WERI-Rb-1 (cell line): Measurements from ENCODE around the gene PLEKHG7.
"Not testable (repeated sequence)": the region's sequence is repeated elsewhere in the genome, so short reads cannot be mapped to it uniquely, and the experiment has no call there.

Experiments
- DNase-seq: peaks from one replicate; pipeline ENCODE4 v3.0.0-alpha.2; 2020
- H3K27ac ChIP-seq: fragments of 250-450 bp; sonication (Bioruptor Pico); 2 replicates; pipeline ENCODE4 v1.5.1; 2020; ENCODE audit warnings: mild to moderate bottlenecking, moderate library complexity
- H3K27me3 ChIP-seq: fragments of 250-450 bp; sonication (Bioruptor Pico); 2 replicates; pipeline ENCODE4 v1.5.1; 2021; ENCODE audit warnings: mild to moderate bottlenecking, low read depth, moderate library complexity; ENCODE audit not compliant: insufficient read depth, severe bottlenecking
- H3K36me3 ChIP-seq: fragments of 250-450 bp; sonication (Bioruptor Pico); 2 replicates; pipeline ENCODE4 v1.5.1; 2020; ENCODE audit warnings: mild to moderate bottlenecking, moderate library complexity
- H3K4me3 ChIP-seq: 2 replicates; pipeline ENCODE4 v1.5.1; 2011; ENCODE audit warnings: low read depth, mild to moderate bottlenecking, control low read depth, low read length
- H3K9me3 ChIP-seq: fragments of 250-450 bp; sonication (Bioruptor Pico); 2 replicates; pipeline ENCODE4 v1.5.1; 2021; ENCODE audit warnings: mild to moderate bottlenecking, moderate library complexity; ENCODE audit not compliant: severe bottlenecking
- TF ChIP-seq, protein P1 (sequence below): IDR thresholded peaks from 2 replicates; pipeline ENCODE4 v1.5.1; 2011; ENCODE audit warnings: low read depth, mild to moderate bottlenecking, control low read depth, inconsistent platforms, low read length

The PLEKHG7 gene

DNA sequence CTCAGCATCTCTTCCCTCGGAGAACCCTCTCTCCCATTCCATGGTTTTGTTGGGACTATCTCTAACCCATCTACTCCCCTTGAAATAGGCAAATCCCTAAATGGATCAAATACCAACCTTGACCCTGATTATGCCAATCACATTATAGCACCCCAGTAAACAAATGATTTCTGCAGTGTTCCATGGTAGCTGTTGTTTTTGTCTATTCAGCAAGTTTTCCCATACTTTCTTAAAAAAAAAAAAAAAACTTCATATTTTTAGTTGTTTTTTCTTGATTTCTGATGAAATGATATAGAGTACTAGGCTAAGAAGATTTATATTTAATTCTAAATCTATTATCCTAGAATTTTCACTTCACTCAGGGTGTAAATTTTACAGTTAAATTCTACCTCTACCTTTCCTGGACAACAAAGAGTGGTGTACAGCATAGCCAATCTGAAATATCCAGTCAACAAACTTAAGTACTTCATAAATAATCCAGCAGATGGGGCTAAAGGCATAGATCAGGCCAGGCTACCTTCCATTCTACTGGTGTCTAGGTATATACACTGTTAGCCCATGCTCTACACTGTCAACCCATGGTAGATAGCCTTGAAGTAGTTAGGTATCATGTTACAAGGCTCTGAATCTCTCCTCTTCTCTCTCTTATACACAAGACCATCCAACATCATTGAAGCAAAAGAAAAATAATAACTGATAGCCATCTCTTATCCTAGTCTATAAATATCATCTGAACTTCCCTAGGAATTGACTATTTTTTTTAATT lies 82.2 kb downstream of the PLEKHG7 start:
- Histone ChIP-seq H3K27me3 (no peaks in the 10 kb centered on the region), H3K36me3 (peaks cover 3% of the 10 kb centered on the region; the same call in 1 of the 2 replicates), H3K27ac (peak overlapping the region; percentile 23; the same call in 1 of the 2 replicates), H3K9me3 (no peaks in the 10 kb centered on the region), H3K4me3 (no peak overlapping the region)
- TF ChIP-seq, protein P1, sequence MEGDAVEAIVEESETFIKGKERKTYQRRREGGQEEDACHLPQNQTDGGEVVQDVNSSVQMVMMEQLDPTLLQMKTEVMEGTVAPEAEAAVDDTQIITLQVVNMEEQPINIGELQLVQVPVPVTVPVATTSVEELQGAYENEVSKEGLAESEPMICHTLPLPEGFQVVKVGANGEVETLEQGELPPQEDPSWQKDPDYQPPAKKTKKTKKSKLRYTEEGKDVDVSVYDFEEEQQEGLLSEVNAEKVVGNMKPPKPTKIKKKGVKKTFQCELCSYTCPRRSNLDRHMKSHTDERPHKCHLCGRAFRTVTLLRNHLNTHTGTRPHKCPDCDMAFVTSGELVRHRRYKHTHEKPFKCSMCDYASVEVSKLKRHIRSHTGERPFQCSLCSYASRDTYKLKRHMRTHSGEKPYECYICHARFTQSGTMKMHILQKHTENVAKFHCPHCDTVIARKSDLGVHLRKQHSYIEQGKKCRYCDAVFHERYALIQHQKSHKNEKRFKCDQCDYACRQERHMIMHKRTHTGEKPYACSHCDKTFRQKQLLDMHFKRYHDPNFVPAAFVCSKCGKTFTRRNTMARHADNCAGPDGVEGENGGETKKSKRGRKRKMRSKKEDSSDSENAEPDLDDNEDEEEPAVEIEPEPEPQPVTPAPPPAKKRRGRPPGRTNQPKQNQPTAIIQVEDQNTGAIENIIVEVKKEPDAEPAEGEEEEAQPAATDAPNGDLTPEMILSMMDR = peak; percentile 43
- DNase-seq = peak; percentile 26

DNA sequence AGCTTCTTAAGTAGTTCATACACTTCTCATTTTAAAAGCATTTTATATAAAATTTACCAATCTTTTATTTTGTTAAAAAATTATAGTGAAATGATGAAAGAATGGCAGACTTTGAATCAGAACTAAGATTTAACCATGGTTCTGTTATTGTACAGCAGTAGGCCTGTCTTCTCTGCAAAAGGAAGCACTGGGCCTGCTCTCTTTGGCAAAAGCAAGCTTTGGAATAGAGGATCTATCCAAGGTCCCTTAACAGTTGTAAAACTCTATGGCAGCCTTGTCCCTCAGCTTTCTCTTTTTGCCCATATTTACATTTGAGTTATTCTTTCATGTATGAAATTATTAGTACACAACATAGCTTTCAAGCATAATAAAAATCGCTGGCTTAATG lies 82.8 kb downstream of the PLEKHG7 start:
- H3K9me3 ChIP-seq = no peaks in the 10 kb centered on the region
- H3K4me3 ChIP-seq = no peak overlapping the region
- TF ChIP-seq, protein P1 = no peak
- no peak overlapping the region for H3K27ac ChIP-seq
- DNase-seq = no peak
- no peaks in the 10 kb centered on the region for H3K27me3 ChIP-seq
- H3K36me3 ChIP-seq = peaks cover 3% of the 10 kb centered on the region; the same call in 1 of the 2 replicates

DNA sequence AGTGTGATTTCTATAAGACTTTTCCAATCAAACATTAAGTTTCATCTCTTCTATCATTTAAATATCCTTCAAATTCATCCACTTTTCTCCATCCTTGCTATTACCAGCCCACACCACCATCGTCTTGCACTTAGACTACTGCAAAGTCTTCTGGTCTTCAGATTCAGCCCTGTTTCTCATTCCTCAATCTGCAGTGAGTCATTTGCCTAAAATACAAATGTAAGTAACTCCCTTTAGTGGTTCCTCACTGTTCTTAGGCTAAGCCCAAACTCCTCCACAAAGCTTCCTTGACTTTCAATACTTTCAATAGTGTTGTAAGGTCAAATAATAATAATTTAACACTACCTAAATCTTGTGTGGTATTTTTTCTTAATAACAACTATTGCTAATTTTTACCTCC lies 83.3 kb downstream of the PLEKHG7 start:
- no peak for DNase-seq
- H3K9me3 ChIP-seq = no peaks in the 10 kb centered on the region
- H3K36me3 ChIP-seq = peaks cover 3% of the 10 kb centered on the region; the same call in 1 of the 2 replicates
- no peaks in the 10 kb centered on the region for H3K27me3 ChIP-seq
- TF ChIP-seq, protein P1 = no peak
- H3K4me3 ChIP-seq = no peak overlapping the region
- no peak overlapping the region for H3K27ac ChIP-seq

DNA sequence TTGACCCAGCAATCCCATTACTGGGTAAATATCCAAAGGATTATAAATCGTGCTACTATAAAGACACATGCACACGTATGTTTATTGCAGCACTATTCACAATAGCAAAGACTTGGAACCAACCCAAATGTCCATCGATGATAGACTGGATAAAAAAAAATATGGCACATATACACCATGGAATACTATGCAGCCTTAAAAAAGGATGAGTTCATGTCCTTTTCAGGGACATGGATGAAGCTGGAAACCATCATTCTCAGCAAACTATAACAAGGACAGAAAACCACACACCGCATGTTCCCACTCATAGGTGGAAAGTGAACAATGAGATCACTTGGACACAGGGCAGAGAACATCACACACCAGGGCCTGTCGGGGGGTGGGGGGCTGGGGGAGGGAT lies 91.6 kb downstream of the PLEKHG7 start:
- not testable (repeated sequence) for H3K27me3 ChIP-seq, H3K9me3 ChIP-seq, H3K4me3 ChIP-seq, DNase-seq, H3K27ac ChIP-seq, H3K36me3 ChIP-seq

DNA sequence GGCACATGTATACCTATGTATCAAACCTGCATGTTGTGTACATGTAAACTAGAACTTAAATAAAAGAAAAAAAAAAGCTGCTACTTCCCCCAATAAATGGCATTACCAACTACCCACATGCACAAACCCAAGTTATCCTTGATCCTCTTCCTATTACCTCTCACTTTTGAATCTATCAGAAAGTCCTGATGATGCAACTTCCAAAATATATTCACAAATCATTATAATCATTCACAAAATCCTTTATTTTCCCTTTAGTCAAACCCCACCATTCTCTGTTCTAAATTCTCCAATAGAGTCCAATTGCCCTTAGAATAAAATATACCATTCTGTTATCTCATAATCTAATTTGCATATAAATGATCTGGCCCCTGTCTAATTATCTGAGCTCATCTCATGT lies 92.0 kb downstream of the PLEKHG7 start:
- no peak for DNase-seq
- Histone ChIP-seq H3K27me3 (no peaks in the 10 kb centered on the region), H3K36me3 (peaks cover 5% of the 10 kb centered on the region), H3K27ac (no peak overlapping the region), H3K9me3 (no peaks in the 10 kb centered on the region), H3K4me3 (no peak overlapping the region)
- TF ChIP-seq, protein P1 = no peak

DNA sequence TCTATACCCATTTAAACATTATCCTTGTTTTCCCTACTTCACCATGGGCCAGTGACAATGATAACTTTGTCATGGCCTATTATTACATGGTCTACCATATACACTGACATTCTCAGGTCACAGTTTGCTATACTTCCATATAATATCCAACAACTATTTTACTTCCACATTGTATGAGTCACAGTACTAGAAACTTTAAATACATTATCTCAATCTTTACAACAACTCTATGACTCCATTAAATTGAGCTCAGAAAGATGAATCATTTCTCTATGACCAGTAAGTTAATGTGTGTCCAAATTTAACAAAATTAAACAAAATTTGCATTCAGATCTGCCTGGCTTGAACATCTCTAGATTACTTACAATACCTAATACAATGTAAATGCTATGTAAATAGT lies 93.9 kb downstream of the PLEKHG7 start:
- DNase-seq = no peak
- TF ChIP-seq, protein P1 = no peak

More for the DNA sequence above, 93.9 kb downstream of the PLEKHG7 start:
- H3K9me3 ChIP-seq = no peaks in the 10 kb centered on the region
- H3K36me3 ChIP-seq = peaks cover 6% of the 10 kb centered on the region
- no peak overlapping the region for H3K27ac ChIP-seq
- no peaks in the 10 kb centered on the region for H3K27me3 ChIP-seq
- H3K4me3 ChIP-seq = no peak overlapping the region
